G401 (cell line): Measurements from ENCODE around the gene TMEM132C. TPM values are rescaled to one million over a fixed set of nuclear protein-coding genes. Genes with fewer than 3 reads are reported as not detected.
A peak's percentile ranks its signal among the peaks of the same experiment; 100 is the strongest.

Experiments used
- DNase-seq: peaks from one replicate; pipeline ENCODE4 v3.0.0-alpha.2; 2015; ENCODE audit warnings: low spot score
- in situ Hi-C: cut with HindIII; loops from 2 replicates; pipeline ENCODE4 v1.10.0; 2016; ENCODE audit warnings: low sequenced_read_pairs, mixed read lengths
- total RNA-seq: library from RNA; depleted of rRNA; stranded (reverse); fragments of >200 nt; shearing (Covaris generic); gene quantifications from 2 replicates; pipeline ENCODE4 v1.2.3, GENCODE V29; 2014

Gene TMEM132C
- total RNA-seq, 1 experiment from 2014 or later, result not detected

GRCh38 chr12:128712622-128713021 is 445.7 kb downstream of the TMEM132C start:
- in situ Hi-C loops, result no loop called here
- no peak for DNase-seq

DNA sequence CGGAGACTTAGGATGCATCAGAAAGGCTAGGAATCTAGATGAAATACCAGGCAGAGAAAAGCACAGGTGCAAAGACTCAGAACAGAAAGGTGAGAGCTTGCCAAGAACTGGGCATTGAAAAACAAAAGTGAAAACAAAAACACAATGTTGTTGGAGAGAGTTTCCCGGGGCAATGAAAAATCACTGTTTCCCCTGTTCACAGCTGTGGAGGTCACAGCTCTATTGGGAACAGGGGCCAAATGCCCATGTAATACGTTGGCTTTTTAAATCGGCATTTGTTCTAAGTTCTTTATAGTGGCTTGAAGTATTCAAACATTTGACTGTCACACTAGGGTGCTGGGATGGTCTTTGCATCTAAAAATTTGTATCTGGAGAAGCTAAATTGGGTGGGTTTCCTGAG is 448.5 kb downstream of the TMEM132C start:
- in situ Hi-C loops, result no loop called here
- DNase-seq, result no peak

DNA sequence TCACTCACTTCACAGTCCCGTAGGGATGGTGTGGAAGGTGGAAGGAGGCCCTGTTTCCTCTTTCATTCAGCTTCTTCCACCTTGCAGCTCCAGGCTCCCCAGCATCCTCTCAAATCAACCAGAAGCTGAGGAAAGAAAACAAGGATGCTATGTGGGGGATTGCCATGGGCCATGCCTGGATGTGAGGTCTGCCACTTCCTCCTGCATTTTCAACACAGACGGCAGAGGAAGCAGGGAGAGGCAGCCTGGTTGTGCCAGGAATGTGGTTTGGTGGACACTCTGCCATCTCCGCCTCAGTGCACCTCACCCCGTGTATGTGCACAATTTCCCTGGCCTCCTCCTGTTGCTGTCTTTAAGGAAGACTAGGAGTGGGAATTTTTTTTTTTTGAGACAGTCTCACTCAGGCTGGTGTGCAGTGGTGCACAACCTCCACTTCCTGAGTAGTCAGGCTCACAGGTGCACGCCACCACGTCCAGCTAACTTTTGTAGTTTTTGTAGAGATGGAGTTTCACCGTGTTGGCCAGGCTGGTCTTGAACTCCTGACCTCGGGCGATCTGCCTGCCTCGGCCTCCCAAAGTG is 457.6 kb downstream of the TMEM132C start:
- in situ Hi-C loops, result no loop called here

DNA sequence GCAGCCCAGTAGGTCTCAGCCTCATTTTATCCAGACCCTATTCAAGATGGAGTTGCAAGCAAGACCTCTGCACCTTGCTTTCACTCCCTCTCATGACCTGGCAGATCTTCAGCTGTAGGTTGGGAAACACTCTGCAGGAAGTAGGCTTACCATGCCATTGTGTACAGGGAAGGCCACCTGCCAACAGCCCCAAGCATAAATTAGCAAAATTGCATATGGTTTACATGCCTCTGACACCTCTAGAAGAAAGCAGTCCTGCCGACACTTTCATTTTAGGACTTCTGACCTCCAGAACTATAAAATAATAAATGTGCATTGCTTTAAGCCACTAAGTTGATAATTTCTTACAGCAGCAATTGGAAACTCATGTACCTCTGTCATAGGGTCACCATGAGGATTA is 459.9 kb downstream of the TMEM132C start:
- in situ Hi-C loops, result no loop called here
- no peak for DNase-seq

More for the DNA sequence above, 457.6 kb downstream of the TMEM132C start:
- DNase-seq, result no peak

DNA sequence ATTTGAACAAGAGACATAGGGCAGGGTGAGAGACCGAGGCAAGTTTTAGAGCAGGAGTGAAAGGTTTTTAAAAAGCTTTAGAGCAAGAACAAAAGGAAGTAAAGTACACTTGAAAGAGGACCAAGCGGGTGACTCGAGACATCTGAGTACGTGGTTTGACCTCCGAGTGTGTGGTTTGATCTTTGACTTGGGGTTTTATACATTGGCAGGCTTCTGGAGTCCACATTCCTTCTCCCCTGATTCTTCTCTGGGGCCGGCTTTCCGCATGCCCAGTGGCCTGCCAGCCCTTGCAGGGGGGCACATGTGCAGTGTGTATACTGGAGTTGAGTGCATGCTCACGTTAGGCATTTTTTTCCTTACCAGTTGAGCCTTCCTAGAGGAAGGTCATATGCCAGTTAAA is 460.5 kb downstream of the TMEM132C start:
- no peak for DNase-seq
- in situ Hi-C loops, result no loop called here

DNA sequence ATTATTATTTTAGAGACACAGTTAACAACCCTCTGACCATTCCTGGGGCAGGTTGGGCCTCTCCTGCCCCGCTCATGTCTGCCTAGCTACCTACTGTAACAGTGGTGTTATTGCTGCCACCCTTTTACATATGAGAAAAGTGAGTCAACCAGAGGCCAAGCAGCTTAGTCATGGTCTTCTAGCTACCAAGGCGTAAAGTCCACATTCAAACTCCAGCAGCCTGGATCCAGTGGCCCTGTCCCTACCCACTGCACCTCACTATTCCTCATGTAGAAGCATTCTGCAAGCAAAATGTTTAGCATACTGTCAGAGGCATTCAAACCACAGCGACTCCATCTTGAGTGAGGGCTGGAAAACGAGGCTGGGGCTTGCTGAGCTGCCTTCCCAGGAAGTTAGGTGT is 461.0 kb downstream of the TMEM132C start:
- DNase-seq, result no peak
- in situ Hi-C loops, result no loop called here

DNA sequence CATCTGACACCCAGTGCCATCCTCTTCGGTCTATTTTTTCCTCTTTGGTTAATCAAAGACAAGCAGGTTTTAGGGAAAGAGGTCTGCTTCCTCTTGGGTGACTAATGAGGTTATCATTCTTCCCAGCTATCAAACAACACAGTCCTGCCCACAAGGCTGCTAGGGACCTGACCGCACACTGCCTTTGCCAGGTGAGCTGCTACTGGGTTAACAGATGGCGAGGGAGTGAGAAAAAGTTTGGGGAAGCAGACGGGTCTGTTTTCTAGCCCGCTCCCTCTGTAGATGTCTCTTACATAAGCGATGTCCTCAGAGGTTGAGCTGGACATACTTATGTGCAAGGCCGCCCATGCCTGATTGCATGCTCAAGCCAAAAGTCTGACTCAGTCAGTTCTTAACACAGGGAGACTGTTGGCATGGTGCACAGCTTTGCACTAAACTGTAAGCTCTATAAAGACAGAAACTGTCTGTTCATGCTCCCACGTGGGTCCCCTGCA is 462.7 kb downstream of the TMEM132C start:
- in situ Hi-C loops, result no loop called here
- no peak for DNase-seq

- DNase-seq, result no peak
- in situ Hi-C loops, result no loop called here
Observed at GRCh38 chr12:128734371-128734770, 467.4 kb downstream of the TMEM132C start.

- peak; percentile 17 for DNase-seq
- in situ Hi-C loops, result no loop called here
Observed at GRCh38 chr12:128737292-128737966, 470.5 kb downstream of the TMEM132C start.

GRCh38 chr12:128743916-128744315 is 476.9 kb downstream of the TMEM132C start:
- in situ Hi-C loops, result no loop called here
- DNase-seq, result no peak

DNA sequence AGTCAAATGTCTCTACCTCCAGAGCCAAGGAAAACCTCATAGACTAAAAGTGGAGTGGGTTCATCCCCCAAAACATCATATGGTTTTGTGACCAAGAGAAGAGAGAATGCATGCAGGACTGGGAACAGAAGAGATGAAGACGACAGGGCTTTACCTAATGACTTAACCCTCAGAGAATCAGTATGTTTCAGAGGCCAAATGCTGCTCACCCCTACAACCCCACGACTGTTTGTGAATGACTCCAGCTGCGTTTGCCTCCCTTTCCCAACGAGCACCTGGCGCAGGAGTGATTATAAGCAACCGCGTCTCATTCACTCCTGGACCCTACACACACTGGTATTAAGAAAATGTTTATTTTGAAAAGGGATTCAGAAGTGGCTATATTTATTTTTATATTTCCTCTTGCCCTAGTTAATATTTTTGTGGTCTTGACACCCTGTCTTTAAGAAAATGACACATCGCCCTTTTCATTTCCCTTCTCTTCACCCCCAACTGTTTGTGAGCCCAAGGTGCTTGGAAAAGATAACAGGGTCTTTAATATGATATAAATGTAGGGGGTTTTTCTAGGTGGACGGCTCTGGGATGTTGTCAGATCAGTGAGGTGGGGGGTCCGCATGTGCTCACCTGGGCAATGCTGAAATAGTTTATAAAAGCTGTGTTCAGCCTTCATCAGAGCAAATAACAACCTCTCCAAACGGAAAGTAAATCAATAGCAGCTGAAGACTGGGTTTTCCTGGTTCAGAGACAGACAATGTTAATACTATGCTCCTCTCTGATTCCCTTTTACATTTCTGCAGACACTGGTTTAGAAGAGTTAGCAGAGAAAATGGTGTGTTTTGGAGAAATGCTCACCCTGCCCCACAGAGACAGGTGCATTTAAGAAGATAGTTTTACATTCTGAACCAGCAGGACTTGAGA is 479.1 kb downstream of the TMEM132C start:
- DNase-seq, result no peak

GRCh38 chr12:128747441-128747840 is 480.5 kb downstream of the TMEM132C start:
- DNase-seq, result no peak
- in situ Hi-C loops, result no loop called here

More for the DNA sequence above, 479.1 kb downstream of the TMEM132C start:
- in situ Hi-C loops, result no loop called here

DNA sequence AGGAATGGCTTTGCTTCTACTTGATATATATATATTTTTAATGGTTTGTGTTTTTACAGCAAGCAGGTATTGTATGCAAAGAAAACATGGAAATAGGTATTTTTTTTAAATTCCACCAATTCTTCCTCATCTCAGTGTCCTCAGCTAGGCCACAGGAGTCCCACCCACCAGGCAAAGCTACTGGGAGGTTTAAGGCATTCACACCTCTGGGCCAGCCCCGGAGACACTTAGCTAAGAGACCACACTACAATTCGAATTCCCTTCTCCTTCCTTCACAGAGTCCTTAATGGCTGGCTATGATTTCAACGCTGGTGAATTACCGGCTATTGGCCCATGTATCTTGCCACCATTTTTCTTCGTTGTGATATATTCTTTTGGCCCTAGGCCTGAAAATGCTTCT is 485.4 kb downstream of the TMEM132C start:
- DNase-seq, result no peak
- in situ Hi-C loops, result no loop called here

- in situ Hi-C loops, result no loop called here
- DNase-seq, result no peak
Observed at GRCh38 chr12:128753438-128753837, 486.5 kb downstream of the TMEM132C start.

- DNase-seq, result no peak
- in situ Hi-C loops, result no loop called here
Observed at GRCh38 chr12:128754275-128754674, 487.3 kb downstream of the TMEM132C start.

- in situ Hi-C loops, result no loop called here
- DNase-seq, result no peak
Observed at GRCh38 chr12:128755566-128755965, 488.6 kb downstream of the TMEM132C start.
